Activated naive CD8-positive, alpha-beta T cell treated with anti-CD3 and anti-CD28 coated beads, Interleukin-2, amount 50 U/mL, for 16 hours (primary cell): ENCODE results near the gene COMT.

ENCODE experiments used
- DNase-seq: peaks from one replicate; pipeline ENCODE4 v3.0.0-alpha.2; 2020; ENCODE audit warnings: low read depth, low spot score

Gene COMT

GRCh38 chr22:19981961-19982920 lies 40.7 kb downstream of the COMT start:
- DNase-seq, result no peak

- no peak for DNase-seq
Measured at GRCh38 chr22:19982991-19983578, 41.5 kb downstream of the COMT start.

GRCh38 chr22:19983741-19984140 lies 42.2 kb downstream of the COMT start:
- DNase-seq, result no peak

GRCh38 chr22:19984201-19984753 lies 42.7 kb downstream of the COMT start:
- no peak for DNase-seq

GRCh38 chr22:19984851-19985811 lies 43.6 kb downstream of the COMT start:
- DNase-seq, result no peak

GRCh38 chr22:19986011-19986409 lies 44.4 kb downstream of the COMT start:
- no peak for DNase-seq

GRCh38 chr22:19986410-19987341 lies 45.1 kb downstream of the COMT start:
- DNase-seq, result no peak

- no peak for DNase-seq
Measured at GRCh38 chr22:19987394-19988306, 46.1 kb downstream of the COMT start.

GRCh38 chr22:19988331-19988808 lies 46.8 kb downstream of the COMT start:
- no peak for DNase-seq

- DNase-seq, result no peak
Measured at GRCh38 chr22:19988965-19989724, 47.6 kb downstream of the COMT start.

- DNase-seq, result no peak
Measured at GRCh38 chr22:19989725-19990067, 48.1 kb downstream of the COMT start.

GRCh38 chr22:19990188-19990587 lies 48.6 kb downstream of the COMT start:
- no peak for DNase-seq

GRCh38 chr22:19990609-19991394 lies 49.2 kb downstream of the COMT start:
- DNase-seq, result no peak

GRCh38 chr22:19991395-19991644 lies 49.7 kb downstream of the COMT start:
- DNase-seq, result no peak

- no peak for DNase-seq
Measured at GRCh38 chr22:19991645-19992451, 50.3 kb downstream of the COMT start.

GRCh38 chr22:19992481-19992911 lies 50.9 kb downstream of the COMT start:
- DNase-seq, result no peak

- DNase-seq, result no peak
Measured at GRCh38 chr22:19992921-19993355, 51.4 kb downstream of the COMT start.
